Umbilical cord (tissue), 2 donors: ENCODE results near the gene KCNIP4. TPM values are rescaled to one million over a fixed set of nuclear protein-coding genes. Genes with fewer than 3 reads are reported as not detected.
A peak's percentile ranks its signal among the peaks of the same experiment; 100 is the strongest.

ENCODE experiments used
- DNase-seq: peaks from one replicate; pipeline ENCODE4 v3.0.0-alpha.2; 2015; ENCODE audit warnings: low spot score
- total RNA-seq: library from RNA; depleted of rRNA; stranded (reverse); fragments of >200 nt; gene quantifications from one replicate; pipeline ENCODE4 v1.2.3, GENCODE V29; 2014; ENCODE audit warnings: low replicate concordance; ENCODE audit not compliant: insufficient read depth

Gene KCNIP4
- total RNA-seq, 1 donor from 2014 or later = 9.1 TPM

DNA sequence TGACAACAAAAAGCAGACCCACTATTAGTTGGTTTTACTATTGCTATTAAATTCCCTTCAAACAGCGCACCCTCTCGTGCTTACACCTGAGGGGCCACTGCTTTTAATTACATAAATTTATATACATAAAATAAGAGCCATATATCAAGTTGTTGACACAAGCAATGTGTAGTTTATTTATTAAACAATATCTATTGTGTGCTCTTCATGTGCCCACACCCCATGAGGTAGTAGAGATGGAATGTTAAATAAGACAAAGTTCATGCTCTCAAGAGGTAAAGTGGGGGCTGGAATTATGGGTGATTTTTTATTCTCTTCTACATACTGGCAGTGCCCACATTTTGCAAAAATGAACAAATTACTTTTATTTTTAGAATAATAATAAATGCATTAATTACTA is 47.3 kb downstream of the KCNIP4 start:
- DNase-seq = no peak

DNA sequence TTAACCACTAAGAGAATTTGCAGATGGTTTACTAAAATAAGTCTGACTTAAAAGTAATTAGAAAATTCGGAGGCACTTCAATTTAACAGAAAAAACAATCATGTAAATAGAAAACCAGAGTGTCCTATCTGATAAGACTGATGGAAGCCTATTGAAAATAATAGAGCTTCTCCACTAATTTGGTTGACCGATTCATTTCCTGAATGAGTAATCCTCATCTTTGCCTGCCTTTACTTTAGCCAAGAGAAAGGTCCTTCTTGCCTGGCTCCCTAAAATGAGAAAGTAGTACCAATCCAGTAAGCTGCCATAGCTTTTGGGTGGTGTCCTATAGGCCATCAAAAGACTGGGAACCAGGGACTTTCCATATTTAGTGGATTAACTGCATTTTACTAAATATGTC is 48.4 kb downstream of the KCNIP4 start:
- no peak for DNase-seq

DNA sequence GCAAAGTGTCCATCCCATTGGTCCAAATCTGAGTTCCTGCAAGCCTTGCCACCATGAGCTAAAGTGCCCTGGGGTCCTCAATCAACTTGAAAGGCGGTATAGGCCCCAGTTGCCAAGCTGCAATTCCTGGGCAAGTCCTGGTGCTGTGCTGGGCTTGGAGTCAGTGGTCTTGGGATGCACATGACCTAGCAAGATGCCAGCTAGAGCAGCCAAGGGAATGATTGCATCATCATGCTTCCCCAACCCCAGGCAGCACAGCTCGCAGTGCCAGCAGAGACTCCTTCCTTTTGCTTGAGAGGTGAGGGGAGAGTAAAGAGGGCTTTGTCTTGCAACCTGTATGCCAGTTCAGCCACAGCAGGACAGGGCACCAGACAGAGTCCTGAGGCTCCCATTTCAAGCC is 50.5 kb downstream of the KCNIP4 start:
- DNase-seq = no peak

DNA sequence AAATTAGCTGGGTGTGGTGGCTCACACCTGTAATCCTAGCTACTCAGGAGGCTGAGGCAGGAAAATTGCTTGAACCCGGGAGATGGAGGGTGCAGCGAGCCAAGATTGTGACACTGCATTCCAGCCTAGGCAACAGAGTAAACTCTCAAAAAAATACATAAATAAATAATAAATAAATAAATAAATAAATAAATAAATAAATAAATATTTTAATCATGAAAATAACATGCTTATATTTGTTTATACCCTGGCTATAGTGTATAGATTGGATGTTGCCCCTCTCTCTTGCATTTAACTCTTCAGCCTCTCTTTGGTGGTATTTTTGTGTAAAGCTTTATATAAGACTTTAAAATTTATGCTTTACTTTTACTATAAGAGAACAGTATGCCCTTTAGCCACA is 51.8 kb downstream of the KCNIP4 start:
- DNase-seq = no peak

DNA sequence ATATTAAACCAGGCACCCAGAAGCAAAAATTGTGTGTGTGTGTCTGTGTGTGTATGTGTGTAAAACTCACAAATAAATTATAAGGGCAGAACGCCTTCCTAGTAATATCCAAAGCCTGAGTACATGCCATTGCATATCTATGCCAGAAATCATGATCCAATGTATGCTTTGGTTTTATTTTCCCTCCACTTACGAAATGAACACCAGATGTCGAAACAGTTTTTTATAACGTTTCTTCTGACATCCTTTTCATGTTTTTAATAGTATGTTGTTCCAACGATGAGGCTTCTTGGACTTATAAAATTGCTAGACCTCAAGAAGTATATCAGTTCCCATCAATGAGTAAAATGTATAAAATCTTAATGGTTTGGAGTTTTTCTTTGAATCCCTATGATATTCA is 55.4 kb downstream of the KCNIP4 start:
- no peak for DNase-seq

DNA sequence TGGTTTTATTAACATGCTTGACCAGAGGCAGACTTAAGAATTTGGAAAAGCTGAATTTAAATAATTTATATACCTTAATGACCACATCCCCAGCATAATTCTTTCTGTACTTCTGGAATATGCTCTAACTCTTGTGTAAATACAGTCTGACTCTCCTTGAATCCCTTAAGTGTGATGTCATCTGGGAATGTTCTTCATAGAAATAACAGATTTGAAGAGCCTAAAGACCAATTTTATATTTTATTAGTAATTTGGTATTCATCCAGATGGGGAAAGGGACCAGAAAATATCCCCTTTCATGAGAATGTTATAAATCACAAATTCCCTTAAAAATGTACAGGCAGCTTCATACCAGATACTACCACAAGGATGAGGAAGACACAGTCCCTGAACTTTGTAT is 58.3 kb downstream of the KCNIP4 start:
- no peak for DNase-seq

DNA sequence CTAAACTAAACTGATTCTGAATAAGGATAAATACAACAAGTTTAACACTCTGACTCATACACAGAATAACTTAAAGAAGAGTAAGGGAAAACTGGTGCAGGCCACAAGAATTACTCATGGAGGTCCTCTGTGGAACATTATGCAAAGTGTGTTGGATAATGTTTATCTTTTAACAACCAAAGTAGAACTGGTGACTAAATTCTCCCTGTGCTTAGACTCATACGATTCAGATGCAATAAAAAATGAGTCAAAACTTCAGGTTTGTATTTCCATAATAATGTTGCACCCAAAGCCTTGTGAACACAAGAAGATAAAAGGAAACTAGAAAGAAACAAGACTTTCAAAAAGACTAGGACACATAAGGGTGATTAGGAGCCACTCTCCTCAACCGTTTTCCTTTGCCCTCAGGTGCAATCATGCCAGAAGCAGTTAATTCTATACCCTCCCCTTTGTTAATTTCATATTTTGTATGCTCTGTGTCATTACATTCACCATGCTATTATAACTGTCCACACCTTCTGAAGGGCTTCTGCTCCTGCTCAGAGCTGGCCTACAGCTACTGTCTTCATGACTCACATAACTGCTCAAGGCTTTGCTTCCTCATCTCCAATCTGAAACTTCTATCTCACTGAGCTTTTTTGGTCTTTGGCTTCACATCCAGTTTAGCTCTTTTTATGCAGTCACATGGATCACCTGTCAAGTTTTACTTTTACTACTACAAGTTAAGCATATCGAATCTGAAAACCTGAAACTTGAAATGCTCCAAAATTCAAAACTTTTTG is 60.2 kb downstream of the KCNIP4 start:
- DNase-seq = peak; percentile 21

DNA sequence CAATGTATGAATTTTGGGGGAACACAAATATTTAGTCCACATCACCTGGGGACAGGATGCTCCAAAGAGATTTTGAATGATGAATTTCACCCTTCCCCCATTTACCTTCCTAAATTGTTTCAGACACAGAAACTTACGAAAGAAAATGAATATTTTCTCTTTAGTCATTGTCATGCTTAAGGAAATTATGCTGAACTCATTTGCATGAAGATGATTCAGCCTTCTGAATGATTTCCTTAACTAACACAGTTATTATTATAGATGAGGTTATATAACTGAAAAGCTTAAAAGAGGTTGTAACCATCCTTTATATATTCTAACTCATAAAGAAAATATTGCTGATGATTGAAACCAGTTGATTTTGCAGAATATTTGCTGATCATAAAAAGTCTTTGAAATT is 61.1 kb downstream of the KCNIP4 start:
- DNase-seq = no peak

DNA sequence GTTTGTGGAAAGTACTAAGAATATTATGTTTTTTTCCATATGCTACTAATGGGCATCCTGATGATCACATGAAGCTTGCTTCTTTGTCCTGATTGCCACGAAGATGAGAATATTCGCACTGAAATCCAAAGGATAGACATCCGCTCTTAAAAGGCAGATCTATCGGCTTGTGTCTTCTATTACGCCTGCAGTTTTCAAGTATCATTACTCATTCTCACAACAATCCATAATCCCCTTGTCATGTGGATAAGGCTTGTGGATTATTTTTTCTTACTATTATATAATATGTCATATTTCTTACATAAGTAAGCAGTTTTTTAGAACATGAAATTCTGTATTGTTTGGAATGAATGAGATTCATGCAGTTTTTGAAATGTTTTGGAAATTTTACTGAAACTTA is 62.8 kb downstream of the KCNIP4 start:
- no peak for DNase-seq

DNA sequence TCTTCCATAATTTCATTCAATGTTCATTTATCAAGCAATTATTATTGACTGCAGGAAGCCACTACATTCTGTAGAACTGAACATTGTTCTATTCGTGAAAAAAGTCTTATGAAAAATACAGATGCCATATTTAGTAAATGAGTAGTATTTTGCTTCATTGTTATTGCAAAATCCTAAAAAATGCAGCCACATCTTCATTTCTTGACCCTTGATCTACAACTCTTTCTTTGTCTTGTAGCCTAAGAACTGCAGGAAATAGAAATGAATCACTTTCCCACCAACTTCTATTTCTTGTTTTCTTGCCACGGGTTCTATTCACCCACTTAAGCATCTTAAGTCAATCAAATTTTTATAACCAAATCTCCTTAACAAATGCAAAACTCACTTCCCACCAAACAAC is 63.3 kb downstream of the KCNIP4 start:
- DNase-seq = no peak

DNA sequence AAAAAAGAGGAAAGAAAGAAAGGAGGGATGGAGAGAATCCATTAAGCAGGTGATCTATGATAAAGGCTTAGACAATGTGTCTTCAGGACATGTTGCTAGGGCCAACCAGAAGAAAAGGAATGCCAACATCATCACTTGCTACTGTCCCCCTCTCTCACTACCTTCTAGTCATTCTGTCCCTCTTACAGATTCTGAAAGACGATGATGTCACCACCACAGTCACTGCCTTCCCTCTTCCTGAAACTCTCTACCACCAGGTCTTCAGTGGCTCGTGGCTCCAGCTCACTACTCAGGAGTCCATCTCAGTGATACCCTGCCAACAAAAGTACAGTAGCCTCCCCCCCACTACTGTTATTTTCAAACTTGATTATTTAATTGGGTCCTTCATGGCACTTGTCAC is 64.0 kb downstream of the KCNIP4 start:
- DNase-seq = no peak

DNA sequence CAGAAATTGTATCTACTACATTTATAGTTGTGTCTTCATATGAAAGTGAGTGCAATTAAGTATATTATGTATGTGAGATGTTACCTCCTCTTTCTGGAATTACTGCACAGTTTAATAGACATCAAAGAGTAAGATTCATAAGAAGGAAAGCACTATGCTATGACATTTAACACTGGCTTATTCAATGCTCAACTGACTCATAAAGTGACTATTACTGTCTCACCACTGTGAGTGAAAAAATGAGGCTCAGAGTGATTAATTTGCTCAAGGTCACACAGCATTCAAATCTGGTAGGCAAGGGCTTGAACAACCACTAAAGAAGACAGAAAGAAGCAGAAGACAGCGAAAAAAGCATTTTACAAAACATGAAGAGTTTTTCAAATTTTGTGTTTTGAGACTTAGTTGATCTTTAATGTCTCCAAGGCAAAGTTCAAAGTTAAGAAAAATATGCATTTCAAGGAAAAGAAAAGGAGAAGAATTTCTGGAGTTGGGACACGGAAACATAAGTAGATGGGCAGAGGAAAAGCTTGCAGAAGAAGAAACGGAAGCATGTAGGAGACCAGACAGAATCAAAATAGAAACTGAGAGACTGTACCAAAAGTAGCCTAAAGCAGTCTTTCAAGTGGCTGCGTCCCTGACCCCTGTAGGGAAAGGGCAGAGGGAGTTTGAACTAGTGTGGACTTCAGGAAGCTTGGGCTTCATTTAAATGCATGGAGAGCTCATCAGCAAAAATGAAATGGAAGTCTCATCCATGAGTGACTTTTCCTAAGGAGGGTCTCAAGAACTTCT is 66.3 kb downstream of the KCNIP4 start:
- DNase-seq = no peak

DNA sequence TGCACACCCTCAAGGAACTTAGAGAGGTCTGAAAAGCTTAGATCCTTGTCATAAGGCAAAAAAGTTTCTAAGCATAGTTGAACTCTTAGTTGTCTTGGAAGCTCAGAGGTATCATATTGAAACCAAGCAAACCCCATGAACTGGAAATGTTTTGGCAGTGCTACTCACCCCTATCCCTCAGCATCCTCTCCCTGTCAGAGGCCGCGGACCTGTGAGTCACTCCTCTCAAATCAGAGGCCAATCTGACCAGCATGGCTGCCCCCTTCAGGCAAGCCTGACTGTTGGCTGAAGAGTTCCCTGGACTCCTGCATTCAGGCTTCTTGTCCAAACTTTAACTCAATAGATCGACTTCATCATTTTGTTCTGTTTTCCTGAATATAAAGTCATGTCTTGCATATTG is 69.4 kb downstream of the KCNIP4 start:
- DNase-seq = no peak

DNA sequence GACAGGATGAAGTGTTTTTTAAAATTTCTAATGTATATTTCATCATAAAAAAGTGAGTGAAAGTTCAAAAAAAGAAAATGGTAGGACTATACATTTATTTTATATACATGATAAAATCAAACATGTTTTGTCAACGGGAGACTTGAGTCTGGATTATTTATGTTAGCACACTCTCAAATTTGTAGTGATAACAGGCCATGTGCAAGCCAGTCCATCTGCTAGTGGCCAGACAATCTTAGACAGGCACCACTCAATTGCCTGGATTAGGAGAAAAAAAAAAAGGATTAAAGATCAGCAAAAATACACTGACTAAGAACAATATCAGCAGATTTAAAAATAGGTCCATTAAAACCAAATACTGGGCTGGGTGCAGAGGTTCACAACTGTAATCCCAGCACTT is 71.9 kb downstream of the KCNIP4 start:
- no peak for DNase-seq

DNA sequence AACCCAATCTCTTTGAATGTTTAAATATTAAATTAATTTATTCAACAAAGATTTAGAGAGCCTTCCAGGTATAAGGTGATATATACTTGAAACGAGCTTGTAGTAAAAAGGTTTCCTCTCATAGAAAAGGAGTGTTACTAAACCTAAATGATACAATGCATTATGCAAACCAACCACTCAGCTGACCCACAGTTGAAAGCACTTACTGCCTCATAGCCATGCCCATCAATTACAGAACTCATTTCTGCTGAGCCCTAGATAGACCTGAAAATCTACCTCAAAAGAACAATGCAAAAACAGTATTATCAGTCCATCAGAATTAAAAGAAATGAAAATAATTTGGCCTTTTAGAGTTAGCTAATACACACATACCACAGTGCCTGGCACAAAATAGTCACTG is 75.4 kb downstream of the KCNIP4 start:
- DNase-seq = no peak

DNA sequence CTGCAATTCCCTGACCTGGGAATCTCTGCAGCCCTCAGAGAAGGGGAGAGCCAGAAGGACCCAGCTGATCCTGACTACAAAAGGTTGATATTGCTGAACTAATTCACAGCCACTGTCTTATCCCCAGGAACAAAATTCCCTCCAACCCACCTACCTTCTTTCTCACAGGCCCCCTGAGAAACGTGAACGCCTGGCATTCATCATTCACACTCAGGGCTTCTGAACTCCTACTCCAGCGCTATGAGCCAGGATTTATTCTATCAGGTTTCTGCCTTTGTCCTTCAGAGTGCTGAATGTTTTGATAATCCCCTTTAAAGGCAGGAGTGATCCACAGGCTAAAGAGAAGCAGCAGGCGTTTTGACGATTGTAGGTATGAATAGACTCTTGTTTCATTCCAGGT is 76.5 kb downstream of the KCNIP4 start:
- DNase-seq = peak; percentile 2

DNA sequence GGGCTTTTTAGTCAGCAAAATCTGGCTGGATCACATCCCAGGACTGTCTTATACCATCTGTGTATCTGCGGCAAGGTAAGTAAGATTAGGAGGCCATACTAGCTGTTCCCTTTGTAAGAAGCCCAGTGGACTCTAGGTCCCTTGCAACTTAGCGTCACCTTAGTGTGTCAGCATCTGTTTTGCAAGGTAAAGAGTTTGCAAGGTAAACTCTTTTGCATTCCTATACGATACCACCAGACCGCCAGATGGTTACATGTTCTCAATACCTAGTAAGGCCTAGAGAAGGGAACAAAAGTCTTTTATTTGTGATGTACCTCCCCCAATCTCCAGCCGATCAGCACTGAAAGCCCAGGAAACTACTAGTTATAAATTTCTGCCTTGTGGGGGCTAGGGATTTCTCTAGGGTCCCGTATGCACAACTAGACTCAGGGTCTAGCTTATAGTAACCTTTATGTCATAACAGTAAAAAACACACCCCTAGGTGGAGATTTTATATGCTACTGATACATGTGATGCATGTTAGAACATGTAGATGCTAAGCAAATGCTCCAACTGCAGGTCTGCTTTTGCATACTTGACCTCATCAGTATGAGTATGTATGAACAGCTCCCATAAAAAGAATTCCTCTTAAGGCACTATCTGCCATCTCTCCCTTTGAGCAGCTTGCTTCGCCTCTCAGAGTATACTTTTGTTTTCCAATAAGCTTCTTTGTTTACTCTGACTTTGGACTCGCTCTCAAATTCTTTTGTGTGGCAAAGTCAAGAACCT is 78.4 kb downstream of the KCNIP4 start:
- DNase-seq = no peak

DNA sequence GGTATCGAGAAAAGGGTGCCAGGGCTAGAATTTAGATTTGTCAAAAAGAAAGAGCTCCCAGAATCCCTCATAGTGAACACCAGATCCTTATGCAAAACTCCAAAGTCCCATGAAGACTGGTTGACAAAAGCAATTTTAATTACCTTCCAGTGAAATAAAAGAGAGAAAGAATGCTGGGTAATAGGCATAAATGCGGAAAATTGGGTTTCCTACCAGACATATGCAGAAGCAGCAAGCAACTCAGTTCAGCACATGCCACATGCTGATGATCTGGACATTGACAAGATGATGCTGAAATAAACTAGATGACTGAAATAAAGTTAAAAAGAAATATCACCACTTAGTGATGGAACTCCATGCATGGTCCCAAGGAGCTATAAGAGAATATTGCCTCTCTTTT is 83.9 kb downstream of the KCNIP4 start:
- no peak for DNase-seq

DNA sequence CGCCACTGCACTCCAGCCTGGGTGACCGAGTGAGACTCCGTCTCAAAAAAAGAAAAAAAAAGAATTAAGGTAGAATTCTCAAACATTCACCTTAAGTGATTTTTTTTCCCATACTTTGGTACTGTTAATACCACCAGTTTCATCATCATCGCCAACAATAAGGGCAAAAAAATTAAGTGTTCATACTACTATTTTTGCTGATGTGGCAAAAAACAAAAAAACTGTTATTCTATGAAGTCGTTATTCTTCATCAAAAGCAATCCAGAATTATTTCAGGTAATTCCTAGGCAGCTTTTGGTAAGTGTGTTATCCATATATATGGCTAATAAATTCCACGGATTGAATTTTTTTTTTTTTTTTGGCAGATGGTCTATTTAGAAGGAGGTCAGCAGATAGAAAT is 85.7 kb downstream of the KCNIP4 start:
- DNase-seq = no peak

DNA sequence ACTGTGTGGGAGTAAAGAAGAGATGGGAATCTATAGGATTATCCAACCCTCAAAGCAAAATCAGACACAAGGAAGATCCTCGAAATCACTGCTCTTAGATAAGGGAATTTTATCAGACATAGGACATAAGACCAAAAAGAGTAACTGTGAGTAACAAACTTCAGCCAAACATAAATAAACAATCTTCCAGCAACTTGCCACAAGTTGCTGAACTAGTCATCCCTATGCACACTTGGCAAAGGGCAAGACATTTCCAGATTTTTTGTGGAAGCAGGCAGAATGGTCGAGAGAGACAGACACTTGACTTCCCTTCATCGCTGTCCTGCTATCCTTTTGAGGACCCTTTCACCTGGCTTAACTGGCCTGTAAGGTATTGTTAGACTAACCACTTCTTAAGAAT is 89.6 kb downstream of the KCNIP4 start:
- DNase-seq = no peak

DNA sequence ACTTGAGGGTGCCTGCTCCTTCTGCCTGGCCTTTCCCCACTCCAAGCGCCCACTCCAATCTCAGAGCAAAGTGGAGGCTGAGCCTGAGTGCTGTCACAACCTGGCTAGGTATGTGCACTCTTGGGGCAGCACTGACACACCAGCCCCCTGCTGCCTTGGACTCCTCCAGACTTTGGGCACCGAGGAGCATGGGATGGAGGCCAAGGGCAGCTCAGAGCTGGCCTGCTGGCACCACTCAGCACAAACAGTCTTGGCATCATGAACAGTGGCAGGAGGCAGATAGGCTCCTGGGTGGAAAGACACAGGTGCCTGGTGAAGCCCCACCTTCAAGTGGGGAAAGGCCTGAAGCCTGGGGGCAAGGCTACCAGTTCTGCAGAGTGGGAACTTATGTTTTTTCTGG is 91.8 kb downstream of the KCNIP4 start:
- DNase-seq = no peak

DNA sequence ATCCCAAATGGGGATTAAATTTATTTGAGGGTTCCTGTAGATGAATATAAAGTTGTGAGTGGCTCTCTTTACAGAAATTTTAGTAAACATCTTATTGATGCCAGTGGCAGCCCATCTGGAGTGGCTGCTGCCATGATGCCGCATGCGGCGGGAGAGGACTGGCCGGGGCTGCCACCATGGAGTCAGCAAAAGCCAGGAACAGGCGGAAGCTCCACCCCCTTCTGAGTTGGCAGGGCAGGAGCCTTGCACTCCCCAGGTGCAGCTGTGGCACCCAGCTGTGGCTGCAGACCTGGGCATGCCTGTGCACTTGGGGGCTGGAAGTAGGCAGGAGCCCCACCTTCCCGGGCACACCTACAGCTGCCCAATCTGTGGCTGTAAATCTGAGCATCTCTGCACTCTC is 92.3 kb downstream of the KCNIP4 start:
- no peak for DNase-seq

DNA sequence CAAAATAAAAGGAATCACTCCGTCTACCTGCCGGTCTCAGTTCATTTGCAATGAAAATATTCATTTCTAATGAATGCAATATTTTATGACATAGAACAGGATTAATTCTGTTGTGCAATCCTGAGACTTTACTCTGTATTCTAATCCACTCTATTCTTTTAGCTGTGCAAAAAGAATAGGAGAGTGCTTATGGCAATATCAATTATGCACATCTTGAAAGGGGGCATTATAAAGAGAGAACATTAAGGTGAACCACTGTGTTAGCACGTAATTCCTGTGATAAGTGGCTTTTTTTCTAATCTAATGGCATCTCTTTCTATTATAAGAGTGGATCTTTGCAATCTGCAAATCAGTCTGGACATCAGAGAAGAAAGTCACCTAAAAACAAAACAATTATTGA is 99.5 kb downstream of the KCNIP4 start:
- DNase-seq = no peak
